Body of pancreas (tissue), 4 donors: Measurements from ENCODE around the gene MAMSTR. TPM values are rescaled to one million over a fixed set of nuclear protein-coding genes. Genes with fewer than 3 reads are reported as not detected.
A peak's percentile ranks its signal among the peaks of the same experiment; 100 is the strongest.

Source experiments
- ATAC-seq: fragments of 150-250 bp; one replicate; pipeline ENCODE4 v1.9.1; 2016
- DNase-seq, 4 donors: peaks; one replicate each; pipeline ENCODE4 v3.0.0-alpha.2; 2019
- H3K27ac ChIP-seq, 4 donors: fragments of 200-600 bp; sonication (generic); 1 replicate in 3 of 4; 2 replicates in 1 of 4; pipeline versions ENCODE4 v1.5.1 to v1.6.1; 2016 to 2019; ENCODE audit warnings: mild to moderate bottlenecking in 1 of 4, mixed read lengths in 1 of 4, moderate library complexity in 1 of 4
- H3K27me3 ChIP-seq, 2 donors: fragments of 200-600 bp; sonication (generic); one replicate each; pipeline ENCODE4 v1.6.0; 2016; ENCODE audit warnings: mild to moderate bottlenecking in 1 of 2
- H3K36me3 ChIP-seq, 2 donors: fragments of 200-600 bp; sonication (generic); replicated peaks in 1 of 2; 2 replicates each; pipeline ENCODE4 v1.5.1; 2016; ENCODE audit warnings: low read depth in 2 of 2; ENCODE audit not compliant: insufficient read depth in 1 of 2
- H3K4me1 ChIP-seq: fragments of 200-600 bp; sonication (generic); one replicate; pipeline ENCODE4 v1.6.0; 2016
- H3K4me3 ChIP-seq, 2 donors: fragments of 200-600 bp; sonication (generic); 1 replicate in 1 of 2; 2 replicates in 1 of 2; pipeline ENCODE4 v1.5.1; 2016 to 2019
- H3K9me3 ChIP-seq, 3 donors: fragments of 200-600 bp; sonication (generic); 1 replicate in 2 of 3; 2 replicates in 1 of 3; pipeline ENCODE4 v1.5.1; 2016
- POLR2A ChIP-seq, 3 donors: fragments of 450-650 bp; IDR thresholded peaks; one replicate each; pipeline ENCODE4 v1.6.1; 2016; ENCODE audit warnings: antibody characterized with exemption in 3 of 3, mild to moderate bottlenecking in 2 of 3
- WGBS, 2 donors: methylation state at CpG; one replicate each; pipeline ENCODE4 v1.1.5; 2017; 5-methylcytosine and 5-hydroxymethylcytosine counted together
- intact Hi-C: fragments of 100-400 bp; cut with DNase I; formaldehyde crosslinking; loops from one replicate; pipeline ENCODE4 v1.15.1; 2023
- total RNA-seq, 2 donors: library from RNA; depleted of rRNA; stranded (reverse); fragments of >200 nt; gene quantifications; one replicate each; pipeline ENCODE4 v1.1.0, GENCODE V29; 2016
- TF ChIP-seq, protein P1 (sequence below), 7 experiments: fragments of 450-650 bp in 4 of 7; fragments of 200-600 bp in 3 of 7; sonication (generic) in 3 of 7; IDR thresholded peaks; one replicate each; pipeline ENCODE4 v1.5.1; 2016 to 2019; ENCODE audit warnings: antibody characterized with exemption in 7 of 7

The MAMSTR gene
- total RNA-seq, 2 donors from 2014 or later, result 0.26 to 7.3 TPM

DNA sequence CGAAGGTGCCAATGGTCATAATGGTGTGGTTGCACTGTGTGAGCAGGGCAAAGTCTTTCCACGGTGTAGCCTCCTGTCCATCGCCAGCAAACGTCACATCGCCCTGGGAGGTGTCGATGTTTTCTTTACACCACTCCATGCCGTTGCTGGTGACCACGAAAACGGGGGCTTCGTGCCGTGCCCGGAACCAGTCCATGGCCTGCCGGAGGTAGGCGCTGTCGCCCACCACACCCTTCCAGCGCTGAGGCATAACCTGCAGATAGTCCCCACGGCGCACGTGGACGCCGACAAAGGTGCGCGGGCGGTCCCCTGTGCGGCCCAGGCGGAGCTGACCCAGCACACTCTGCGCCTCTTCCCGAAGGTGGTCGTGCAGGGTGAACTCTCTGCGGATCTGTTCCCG lies 30.8 kb upstream of the MAMSTR start:
- H3K36me3 ChIP-seq, result no peaks in the 10 kb centered on the region
- H3K27me3 ChIP-seq, result no peaks in the 10 kb centered on the region
- peak in 1 of 3 donors; percentile 20 for TF ChIP-seq POLR2A (IDR thresholded peaks at IDR 0.05)
- TF ChIP-seq, protein P1, sequence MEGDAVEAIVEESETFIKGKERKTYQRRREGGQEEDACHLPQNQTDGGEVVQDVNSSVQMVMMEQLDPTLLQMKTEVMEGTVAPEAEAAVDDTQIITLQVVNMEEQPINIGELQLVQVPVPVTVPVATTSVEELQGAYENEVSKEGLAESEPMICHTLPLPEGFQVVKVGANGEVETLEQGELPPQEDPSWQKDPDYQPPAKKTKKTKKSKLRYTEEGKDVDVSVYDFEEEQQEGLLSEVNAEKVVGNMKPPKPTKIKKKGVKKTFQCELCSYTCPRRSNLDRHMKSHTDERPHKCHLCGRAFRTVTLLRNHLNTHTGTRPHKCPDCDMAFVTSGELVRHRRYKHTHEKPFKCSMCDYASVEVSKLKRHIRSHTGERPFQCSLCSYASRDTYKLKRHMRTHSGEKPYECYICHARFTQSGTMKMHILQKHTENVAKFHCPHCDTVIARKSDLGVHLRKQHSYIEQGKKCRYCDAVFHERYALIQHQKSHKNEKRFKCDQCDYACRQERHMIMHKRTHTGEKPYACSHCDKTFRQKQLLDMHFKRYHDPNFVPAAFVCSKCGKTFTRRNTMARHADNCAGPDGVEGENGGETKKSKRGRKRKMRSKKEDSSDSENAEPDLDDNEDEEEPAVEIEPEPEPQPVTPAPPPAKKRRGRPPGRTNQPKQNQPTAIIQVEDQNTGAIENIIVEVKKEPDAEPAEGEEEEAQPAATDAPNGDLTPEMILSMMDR (IDR thresholded peaks at IDR 0.05), result peak in 4 of 7 experiments; percentile 41 to 53 (median 52)
- no peak for ATAC-seq
- peak overlapping the region; percentile 34 to 94 (median 82) for H3K27ac ChIP-seq
- H3K4me1 ChIP-seq, result peaks cover 72% of the 10 kb centered on the region
- intact Hi-C loops, result no loop called here
- 50 to 53% methylated on average over 3 to 29 of the region's 31 CpGs for WGBS, 2 donors
- DNase-seq, result peak; percentile 40 to 56 (median 46)
- no peak overlapping the region for H3K4me3 ChIP-seq
- no peaks in the 10 kb centered on the region for H3K9me3 ChIP-seq

DNA sequence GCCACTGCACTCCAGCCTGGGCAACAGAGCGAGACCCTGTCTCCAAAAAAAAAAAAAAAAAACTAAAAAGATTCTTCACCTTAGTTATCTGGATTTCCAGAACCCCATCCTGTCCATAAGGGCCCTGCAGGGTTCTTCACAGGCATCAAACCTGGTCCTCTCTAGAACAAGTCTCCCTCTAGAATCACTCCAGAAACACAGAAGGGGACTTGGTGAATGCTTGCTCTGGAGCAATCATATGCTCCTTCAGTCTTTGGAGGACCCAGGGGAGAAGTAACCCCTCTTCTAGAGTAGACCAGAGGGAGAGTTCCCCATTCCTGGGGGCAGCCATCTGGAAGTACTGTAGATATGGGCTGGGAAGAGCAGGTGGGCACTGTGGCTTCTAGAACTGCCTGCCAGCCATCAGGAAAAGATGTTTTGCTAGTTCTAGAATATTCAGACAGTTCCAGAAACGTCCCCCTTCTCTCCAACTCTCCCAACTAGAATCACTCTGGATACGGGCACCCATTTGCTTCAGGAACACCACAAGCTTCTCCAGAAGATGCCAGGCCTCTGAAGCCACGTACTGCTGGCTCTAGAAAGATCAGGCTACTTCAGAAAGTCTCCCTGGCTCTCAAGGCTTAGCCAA lies 30.2 kb upstream of the MAMSTR start:
- H3K36me3 ChIP-seq, result no peaks in the 10 kb centered on the region
- H3K9me3 ChIP-seq, result no peaks in the 10 kb centered on the region
- DNase-seq, result no peak
- no peak overlapping the region for H3K4me3 ChIP-seq
- H3K27me3 ChIP-seq, result no peaks in the 10 kb centered on the region
- H3K4me1 ChIP-seq, result peaks cover 65% of the 10 kb centered on the region
- TF ChIP-seq, protein P1 (IDR thresholded peaks at IDR 0.05), result no peak
- no peak for TF ChIP-seq POLR2A (IDR thresholded peaks at IDR 0.05)
- intact Hi-C loops, result no loop called here
- 42 to 55% methylated on average over 3 to 4 of the region's 4 CpGs for WGBS, 2 donors
- no peak for ATAC-seq
- H3K27ac ChIP-seq, result peak overlapping the region; percentile 34 to 94 (median 82)

DNA sequence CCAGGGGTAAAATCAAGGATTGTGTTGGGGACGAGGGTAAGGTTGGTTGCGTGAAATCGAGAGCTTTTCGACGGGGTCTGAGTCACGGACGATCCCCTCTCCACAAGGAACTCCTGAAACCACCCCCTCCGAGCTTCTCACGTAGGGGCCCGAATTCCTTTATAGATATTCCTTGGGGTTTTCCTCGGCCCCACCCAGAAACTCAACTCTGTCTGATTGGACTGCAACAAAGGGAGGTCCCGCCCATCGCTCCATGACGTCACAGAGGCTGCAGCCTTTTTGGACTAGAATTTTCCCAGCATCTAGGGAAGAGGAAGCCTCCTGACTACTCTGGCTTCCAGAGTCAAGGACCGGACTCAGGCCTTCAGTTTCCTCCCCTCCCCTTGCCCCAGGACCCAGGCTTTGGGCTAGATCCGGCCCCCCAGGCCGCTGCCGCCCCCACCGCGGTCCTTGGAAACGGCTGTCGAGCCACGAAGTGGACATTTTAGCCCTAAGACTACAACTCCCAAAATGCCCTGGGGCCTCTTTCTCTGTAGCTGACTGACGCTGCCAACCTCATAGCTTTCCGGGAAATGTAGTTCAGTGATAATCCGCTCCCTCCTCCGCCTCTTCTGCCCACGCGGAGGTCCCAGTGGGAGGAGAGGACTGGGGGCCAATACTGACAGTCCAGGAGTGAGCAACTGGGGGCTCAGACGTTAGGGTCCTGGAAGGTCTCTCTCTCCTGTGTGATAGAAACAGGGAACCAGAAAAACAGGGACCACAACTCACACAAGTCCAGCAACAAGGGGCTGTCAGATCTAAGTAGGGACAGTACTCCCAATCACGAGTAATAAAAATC lies 27.4 kb upstream of the MAMSTR start, which contains the start of gene IZUMO1:
Gene IZUMO1, minus strand, starts transcription at position 172 of the 838 bp plus-strand sequence. CDS start 1,050 bp downstream, outside the sequence.
- Histone ChIP-seq H3K27me3 (no peaks in the 10 kb centered on the region), H3K4me3 (no peak within 1 kb of the TSS), H3K4me1 (peaks cover 45% of the 10 kb centered on the region), H3K9me3 (no peaks in the 10 kb centered on the region), H3K36me3 (no peaks in the 10 kb centered on the region), H3K27ac (peak within 1 kb of the TSS; percentile 65 to 94 (median 69))
- ATAC-seq (peak; percentile 63), DNase-seq (peak; percentile 82 to 90 (median 82))
- intact Hi-C loops, result no loop called here
- 17 to 35% methylated on average over 26 to 31 of the region's 31 CpGs for WGBS, 2 donors
- peak in 2 of 3 donors; percentile 29 to 42 for TF ChIP-seq POLR2A (IDR thresholded peaks at IDR 0.05)
- TF ChIP-seq, protein P1 (IDR thresholded peaks at IDR 0.05), result no peak

DNA sequence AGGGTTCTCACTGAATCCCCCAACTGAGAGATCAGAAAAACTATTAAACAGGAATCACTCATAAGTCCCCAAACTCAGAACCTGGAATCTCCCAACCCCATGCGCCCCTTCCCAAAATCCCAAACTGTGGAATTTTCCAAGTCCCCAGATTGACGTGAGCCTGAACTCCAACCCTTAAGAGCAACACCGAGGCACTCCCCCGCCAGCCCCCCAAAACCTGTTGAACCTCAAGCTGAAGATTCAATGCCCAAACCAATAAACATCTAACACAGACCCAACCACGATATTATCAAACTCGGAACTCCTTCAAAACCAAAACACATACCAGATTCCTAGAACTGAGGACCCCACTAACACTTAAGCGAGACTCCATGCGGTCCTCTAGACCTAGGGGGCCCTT lies 26.6 kb upstream of the MAMSTR start:
- DNase-seq (no peak), ATAC-seq (no peak)
- Histone ChIP-seq H3K9me3 (no peaks in the 10 kb centered on the region), H3K27me3 (no peaks in the 10 kb centered on the region), H3K4me3 (no peak overlapping the region), H3K4me1 (peaks cover 52% of the 10 kb centered on the region), H3K27ac (peak overlapping the region; percentile 65 to 94 (median 69)), H3K36me3 (no peaks in the 10 kb centered on the region)
- WGBS, 2 donors, result 78 to 85% methylated on average over 8 of the region's 8 CpGs
- intact Hi-C loops, result no loop called here
- no peak for TF ChIP-seq POLR2A (IDR thresholded peaks at IDR 0.05)
- TF ChIP-seq, protein P1 (IDR thresholded peaks at IDR 0.05), result no peak
